CD4-positive, alpha-beta T cell treated with Interleukin-10 for 1 hour (primary cell): ENCODE data around the gene USP47.

Experiments used
- DNase-seq: peaks from one replicate; pipeline ENCODE4 v3.0.0-alpha.2; 2020

Gene USP47

DNA sequence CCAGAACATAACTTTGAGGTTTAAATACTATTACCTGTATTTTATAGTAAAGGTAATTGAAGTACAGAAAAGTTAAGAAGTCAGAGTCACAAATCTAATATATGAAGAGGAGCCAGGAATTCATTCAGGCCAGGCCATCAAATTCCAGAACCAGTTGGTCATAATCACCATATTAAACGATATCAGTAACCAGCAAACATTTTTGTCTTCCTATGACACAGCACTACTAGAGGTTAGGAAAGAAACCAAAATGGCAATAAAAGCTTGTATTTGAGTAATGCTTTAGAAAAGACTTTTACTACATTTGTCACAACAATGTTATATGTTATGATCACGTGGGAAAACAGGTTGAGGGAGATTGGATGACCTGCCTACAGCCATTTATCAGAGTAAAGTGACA is 104.4 kb downstream of the USP47 start:
- no peak for DNase-seq

DNA sequence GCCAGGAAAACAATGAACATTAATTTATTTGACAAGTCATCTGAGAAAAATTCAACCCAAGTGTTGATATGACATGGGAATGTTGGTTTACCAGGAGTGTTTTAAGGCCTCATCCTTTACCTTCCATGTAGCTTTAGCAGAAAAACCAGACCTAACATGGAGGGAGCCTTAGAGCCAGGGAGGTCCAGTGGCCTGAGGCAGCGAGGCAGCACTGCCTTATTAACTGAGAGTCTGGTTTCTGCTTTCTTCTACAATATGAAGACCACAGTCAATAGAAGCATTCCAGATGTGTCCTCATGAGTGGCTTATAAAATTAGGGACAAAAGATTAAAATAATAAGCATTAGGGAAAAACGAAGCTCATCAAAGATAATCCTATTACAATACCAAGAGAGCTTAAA is 105.1 kb downstream of the USP47 start:
- DNase-seq: no peak

DNA sequence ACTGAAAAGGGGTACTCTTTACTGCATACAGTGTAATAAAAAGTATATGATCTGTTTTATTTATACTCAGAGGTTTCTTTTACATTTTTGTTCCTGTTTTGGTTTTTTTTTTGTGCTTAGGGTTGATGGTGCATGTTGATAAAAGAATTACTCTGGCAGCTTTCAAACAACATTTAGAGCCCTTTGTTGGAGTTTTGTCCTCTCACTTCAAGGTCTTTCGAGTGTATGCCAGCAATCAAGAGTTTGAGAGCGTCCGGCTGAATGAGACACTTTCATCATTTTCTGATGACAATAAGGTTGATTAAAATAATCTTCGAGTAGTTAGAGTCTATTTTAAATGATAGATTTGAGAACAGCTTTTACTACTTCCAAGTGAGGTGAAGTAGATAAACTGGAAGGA is 106.1 kb downstream of the USP47 start:
- no peak for DNase-seq

DNA sequence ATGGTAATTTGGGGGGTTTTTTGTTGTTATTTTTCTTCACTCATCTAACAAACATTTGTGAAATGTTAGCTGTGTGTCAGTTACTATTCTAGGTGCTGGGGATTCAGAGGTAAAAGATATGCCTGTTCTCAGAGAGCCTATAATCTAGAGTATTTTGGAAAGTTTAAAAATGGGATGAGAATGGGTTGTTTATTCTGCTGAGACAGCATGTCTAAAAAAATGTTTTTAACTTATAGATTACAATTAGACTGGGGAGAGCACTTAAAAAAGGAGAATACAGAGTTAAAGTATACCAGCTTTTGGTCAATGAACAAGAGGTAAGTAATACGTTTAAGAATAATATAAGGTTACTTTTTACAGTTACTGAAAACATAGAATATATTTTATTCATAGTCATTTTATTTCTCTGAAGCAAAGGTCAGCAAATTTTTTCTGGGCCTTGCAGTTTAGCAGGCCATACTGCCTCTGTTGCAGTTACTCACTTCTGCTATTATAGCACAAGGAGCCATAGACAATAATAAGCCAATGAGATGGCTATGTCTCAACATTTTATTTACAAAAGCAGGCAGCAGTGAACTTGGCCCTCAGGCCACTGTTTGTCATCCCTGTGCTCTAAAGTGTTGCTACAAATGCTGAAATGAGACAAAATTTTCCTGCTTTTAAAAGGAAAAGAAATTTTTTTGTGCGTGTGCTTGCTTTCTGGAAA is 106.6 kb downstream of the USP47 start:
- DNase-seq: no peak

DNA sequence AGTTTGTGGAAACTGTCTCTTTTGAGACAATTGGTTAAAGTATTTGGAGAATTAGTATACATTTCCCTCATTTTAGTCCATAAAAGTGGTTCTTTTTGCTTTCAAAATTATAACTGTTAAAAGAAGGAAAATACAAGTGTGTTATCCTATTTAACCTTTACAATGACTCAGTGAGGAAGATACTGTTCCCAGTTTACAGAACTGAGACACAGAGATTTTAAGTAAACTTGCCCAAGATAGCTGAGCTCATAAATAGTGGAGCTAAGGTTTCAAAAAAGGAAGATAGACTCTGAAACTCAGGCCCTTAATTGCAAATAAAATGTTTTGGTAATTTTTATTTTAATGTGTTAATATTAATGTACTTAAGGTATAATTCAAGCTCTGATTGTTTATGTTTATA is 107.7 kb downstream of the USP47 start:
- DNase-seq: no peak

DNA sequence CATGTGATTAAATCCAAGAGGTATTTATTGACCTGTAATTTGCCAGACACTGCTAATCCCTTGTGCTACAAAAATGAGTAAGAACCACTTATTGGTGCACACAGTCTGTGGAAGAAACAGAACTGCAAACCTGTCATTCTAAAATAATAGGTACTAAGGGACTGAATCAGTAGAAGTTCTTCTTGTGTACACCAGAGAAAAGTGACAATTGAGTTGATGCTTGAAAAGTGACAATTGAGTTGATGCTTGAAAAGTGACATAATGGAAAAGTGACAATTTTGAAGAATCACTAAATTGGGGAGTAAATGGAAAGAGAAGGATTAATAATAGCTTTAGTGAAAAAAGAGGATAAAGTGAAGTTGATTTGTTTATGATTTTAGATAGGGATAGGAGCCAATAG is 110.3 kb downstream of the USP47 start:
- no peak for DNase-seq

DNA sequence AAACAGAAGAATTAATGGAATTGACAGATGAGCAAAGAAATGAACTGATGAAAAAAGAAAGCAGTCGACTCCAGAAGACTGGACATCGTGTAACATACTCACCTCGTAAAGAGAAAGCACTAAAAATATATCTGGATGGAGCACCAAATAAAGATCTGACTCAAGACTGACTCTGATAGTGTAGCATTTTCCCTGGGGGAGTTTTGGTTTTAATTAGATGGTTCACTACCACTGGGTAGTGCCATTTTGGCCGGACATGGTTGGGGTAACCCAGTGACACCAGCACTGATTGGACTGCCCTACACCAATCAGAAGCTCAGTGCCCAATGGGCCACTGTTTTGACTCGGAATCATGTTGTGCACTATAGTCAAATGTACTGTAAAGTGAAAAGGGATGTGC is 114.2 kb downstream of the USP47 start:
- DNase-seq: no peak

DNA sequence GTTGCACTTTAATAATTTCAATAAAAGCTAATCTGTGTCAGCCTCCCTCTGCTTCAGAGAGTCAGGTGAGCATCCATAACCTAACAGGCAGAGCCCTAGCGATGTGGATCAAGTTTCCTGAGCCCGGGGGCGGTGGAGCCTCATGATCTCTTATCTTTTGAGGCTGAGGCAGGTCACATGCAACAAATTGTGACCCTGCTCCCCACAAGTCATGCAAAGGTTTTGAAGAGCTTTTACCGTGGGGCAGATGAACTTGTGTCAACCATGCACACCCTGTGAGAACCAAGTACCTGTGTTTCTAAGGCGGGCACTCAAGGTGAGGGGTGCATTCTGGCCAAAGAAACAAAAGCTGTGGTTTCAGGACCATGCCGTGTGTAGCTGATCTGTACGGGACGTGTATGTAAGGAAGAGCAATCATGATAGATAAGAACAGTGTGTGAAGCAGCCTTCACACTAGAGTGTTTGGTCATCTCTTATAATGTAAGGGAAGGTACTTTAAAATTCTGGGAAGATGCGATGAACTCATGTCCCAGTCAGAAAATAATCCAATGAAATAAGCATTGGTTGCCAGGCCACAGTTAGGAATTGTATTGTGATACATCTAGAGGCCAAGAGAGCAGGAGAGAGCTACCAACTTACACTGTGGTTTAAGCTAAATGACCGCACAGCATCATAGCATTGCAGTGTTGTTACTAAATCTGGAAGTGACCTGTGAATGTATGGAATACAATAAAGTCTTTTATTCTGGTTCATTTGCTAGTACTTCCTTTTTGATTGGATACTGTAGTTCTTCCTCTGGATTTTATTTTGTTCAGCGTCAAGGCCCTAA is 116.8 kb downstream of the USP47 start:
- DNase-seq: no peak

DNA sequence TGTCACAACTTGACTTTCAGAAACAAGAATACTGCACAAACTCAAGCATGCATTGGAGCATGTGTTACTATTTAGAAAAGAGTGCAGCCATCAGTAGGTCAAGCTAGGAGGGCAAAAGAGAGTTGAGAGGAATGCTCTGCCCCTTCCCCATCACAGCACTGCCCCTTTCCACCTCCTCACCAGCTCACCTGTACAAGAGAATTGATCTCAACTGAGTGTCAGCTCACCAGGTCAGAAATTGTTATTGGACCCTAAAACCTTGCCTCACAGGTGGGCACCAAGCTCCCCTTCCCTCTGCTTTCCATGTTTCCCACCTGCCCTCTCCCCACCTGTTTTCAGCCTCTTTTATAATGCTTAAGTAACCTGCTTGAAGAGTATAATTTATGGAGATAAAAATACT is 117.8 kb downstream of the USP47 start:
- DNase-seq: no peak

DNA sequence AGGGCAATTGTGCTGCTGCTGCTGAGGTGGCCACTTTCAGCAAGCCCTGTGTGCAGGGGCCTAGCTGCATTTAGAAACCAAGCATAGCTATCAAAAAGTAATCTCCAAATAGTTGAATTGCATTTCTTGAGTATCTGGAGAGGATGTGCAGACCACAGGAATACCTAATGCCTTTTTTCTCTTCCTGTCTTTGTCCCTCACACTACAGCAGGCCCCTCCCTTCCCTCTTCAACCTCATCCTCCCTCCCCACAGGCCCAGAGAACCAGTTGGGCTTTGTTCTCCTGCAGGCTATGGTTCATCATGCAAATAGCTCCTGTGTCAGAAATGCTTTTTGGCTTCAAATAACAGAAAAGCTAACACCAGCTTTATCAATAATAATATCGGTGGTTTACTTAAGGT is 118.9 kb downstream of the USP47 start:
- DNase-seq: peak; percentile 37

DNA sequence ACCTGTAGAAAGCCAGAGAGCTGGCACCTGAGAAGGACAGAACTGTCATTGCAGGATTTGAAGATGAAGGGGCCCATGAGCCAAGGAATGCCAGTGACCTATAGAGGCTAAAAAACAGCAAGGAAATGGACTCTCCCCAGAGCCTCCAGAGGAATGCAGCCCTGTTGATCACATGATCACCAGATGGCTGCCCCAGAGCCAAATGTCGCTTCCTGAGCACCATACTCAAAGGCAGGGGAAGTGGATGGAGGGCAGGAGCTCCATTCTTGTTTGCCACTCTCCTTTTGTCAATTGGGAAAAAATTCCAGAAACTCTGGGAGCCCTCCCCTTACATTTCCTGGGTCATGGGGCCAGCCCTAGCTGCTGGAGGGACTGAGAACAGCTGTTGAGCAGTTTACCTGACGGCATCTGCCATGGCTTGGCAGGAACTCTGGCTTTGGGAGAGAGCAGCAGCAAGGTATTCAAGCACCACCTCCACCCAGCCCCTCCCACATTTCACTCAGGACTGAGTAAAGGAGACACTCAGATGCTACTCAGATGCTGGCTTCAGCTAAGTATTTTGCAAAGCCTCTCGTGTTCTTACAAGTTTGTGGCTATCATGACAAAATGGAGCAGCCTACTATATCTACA is 119.7 kb downstream of the USP47 start:
- DNase-seq: no peak

DNA sequence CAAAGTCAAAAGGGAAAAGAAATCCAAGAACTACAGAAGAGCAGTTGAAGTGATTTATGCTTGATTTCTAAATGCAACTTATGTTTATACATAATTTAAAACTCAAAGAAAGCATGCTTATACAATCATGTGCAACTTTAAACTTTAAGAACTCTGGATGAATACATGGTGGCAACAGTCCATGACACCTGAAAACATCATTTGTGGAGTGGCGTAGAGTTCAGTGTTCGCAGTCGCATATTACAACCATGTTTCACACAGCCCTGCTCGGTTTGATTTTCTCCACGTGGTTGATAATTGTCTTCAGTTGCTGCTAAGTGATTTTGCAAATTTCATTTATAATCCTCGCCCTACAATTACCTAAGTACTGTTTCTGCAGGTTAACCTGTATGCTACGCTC is 121.3 kb downstream of the USP47 start:
- DNase-seq: no peak

DNA sequence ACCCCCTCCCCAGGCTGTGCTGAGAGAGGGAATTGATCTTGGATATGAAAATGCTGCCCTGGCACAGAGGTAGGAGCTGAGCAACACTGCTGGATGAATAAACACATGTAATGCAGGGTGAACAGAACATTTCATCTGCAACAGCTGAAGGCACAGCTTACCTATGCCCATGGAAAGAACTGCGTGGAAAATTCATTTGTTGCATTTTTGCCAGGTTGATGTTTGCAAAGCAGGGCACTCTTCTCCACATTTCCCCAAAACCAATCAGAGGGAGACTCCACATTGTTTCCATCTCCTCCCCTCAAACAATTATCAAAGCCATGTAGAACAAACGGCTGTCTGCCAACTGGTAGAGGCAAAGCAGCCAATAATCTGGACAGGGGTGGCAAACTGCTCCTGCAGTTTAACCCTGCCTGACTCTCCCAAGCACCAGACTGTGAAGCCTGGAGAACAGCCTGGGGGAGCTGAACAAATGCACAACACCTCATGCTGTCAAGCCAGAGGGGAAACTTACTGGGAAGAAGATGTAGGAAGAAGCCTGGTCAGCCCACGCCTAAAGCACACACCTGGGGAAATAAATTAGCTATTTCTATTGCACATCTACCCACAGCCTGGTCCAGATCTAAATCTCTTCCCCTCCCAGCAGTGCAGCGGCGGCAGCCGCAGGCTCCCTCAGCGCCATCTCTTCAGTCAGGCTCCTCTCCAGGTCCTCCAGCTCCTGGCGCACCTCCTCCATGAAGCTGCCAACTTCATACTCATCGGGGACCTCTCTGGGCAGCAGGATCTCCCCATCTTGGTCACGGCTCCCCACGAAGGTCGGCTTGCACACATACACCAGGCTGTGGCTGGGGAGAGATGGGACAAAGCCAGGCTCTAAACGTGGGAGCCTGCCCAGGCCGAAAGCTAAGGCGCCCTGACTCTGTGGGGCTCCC is 122.3 kb downstream of the USP47 start:
- DNase-seq: no peak

DNA sequence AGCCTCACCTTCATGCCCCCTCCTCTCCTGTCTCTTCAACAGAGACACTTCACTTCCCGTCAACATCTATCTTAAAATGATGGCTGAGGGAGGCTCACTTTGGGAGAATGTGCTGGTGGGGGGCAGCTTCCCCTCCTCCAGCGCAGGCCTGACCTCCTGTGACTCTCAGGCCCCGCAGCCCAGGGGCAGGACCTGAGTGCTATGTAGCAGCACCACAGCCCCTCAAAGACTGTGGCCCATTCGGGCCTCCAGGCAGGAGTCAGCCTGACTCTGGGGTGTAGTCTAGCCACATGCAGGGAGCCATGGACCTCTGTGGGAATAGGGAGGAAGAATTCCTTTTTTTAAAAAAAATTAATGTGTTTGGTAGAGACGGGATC is 123.0 kb downstream of the USP47 start:
- no peak for DNase-seq

DNA sequence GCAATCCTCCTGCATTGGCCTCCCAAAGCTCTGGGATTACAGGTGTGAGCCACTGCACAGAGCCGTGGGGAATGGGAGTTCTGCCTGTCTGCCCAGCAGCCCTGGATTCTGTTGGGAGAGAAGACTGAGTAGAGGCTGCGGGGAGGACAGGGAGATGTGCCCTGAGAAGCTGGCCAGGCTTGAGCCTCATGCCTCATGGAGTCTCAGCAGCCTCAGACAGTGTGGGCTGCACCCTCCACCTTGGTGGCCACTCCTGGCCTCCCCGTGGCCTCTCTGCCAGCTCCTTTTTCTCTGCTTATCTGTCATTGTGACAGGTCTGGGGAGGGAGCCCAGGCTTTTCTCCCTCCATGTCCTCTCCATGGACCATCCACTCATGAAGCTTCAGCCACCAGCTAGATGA is 123.4 kb downstream of the USP47 start:
- DNase-seq: no peak

DNA sequence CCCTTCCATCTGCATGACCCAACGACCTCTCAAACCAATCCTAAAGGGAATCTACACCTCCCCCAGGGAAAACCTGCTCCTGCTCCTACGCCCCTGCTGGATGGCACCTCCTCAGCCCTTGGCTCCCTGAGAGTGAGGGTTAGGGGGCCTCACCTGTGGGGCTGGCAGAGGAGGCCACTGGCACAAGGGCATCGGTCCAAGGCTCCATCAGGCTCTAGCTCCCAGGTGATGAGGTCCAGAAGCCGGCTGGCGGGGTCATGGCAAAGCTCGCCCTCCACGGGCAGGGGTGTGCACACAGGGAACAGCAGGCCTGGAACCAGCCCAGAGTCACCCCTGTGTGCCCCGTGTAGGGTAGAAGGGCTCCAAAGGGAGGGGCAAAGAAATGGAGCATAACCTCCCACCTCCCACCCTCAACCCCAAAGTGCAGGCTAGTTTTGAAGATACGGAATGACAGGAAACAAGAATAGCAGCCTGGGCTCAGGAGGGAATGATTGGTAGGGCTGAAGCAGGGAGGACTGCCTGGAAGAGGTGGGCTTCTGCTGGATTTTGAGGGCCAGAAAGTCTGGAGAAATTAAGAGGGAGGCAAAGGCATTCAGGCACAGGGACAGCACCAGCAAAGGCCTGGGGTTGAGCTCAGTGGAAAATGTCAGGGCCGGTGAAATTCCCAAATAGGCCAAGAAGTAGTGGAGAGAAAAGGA is 124.0 kb downstream of the USP47 start:
- DNase-seq: no peak

DNA sequence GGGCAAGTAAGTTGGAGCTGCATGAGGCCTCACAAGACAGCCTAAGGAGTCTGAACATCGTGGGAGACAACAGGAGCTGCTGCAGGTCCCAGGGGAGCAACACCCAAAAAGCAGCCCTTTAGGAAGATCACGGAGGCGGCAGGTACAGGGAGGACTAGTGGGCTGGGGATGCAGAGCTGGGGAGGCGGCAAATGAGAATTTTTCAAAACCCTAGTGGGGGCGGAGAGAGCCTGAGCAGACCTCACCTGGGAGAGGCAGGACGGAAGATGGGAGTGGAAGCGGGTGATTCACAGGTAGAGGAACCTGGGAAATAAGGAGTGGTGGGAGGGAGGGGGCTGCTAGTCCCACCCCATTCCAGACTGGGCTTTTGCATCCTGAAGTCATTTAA is 124.6 kb downstream of the USP47 start:
- no peak for DNase-seq

DNA sequence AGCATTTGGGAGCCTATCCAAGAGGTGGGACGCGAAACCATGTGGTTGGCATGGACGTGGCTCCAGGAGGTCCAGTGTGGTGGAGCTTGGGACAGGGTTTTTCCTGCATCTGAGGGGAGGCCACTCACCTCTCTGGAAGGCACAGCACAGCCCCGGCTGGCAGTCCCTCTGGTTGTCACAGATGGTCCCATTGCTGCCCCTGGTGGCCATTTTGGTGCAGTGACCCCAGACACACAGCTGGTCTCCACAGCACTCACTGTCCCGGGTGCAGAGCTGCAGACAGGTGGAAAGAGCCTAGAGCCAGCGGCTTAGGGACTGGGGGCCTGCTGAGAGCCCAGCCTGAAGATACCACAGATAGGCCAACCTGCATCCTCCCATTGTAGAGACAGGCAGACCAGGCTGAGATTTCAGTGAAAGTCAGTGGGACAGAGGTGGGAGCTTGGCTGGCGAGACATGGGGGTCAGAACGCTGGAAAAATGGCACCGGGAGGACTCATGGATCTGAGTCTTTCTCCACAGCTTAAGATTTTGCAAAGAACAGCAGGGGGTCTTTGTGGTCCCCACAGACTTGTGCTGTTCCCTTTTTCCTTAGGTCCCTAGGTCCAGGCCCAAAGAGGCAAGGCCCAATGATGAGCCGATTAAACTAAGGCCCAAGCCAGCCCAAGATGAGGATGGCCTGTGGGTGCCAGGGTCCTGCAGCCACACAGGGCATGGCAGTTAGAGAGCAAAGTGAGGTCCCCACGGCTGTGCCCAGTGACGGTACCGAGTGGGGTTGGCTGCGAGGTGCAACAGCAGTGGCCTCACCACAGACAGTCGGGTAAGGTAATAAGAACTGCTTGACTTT is 125.3 kb downstream of the USP47 start:
- DNase-seq: peak; percentile 71

DNA sequence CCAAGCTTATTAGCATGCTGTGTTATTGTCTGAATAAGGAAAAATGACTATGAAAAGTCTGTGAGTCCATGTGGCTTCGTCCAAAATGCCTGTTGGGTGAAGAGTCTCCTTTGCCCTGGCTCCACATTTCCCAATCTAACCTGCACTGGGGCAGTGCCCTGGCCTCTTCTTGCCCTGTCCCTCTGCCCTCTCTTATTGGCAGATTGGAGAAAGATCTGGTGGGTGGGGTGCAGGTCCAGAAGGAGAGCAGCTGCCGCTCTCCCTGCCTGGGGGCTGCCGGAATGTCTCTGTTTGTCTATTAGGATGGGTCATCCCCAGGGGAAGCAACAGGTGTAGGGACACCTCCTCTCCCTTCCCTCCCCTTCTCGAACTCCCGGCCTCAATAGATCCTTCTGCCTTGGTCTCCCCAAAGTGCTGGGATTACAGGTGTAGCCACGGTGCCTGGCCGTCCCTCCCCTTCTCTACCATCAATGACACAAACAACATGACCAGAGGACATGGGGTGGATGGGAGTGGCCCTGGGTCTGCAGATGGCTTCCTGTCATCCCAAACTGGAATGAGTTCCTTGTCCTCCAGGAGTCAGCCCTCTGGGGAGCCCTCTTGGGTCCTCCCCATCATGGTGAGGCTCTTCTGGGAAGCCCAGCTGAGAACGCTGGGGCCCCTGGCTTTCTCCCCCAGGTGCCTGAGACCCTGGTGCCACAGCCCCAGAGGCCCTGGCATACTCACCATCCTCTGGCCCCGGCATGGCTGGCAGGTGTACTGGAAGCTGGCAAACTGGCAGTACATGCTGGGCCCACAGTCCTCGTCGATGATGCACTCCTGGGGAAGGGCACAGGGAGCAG is 126.1 kb downstream of the USP47 start:
- no peak for DNase-seq

DNA sequence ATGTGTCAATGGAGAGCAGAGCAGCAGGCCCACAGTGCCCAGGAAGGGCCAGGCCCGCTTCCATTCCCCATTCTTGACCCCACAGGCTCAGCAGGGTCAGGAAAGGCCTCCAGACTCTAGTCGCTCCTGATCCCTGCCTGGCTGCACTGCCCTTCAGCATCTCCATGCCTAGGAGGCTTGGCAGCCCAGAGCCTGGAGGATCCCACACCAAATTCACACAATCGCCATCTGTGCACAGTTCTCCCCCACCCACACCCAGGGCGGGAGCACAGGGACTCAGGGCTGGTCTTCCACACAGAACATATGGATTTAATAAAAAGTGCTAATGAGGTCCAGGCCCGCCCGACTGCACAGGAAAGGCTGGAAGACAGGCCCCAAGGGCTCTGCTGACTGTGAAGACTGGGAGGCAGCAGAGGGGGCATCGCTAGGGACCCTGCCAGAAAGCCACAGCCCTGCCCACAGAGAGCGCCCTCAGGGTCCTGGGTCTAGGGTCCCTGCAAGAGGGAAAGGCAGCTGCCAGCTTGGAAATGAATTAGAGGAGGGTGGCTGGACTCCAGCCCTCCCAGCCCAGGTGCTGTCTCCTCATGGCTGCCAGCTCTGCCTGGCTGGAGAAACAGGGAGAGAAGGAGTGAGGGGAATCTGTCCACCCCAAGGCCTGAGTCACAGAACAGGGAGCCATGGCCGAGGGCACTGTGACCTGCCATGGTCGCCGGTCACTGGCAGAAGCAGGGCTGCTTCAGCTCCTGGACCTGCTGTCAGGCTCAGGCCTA is 126.9 kb downstream of the USP47 start:
- no peak for DNase-seq
